HepG2 (cell line): ENCODE results near the gene TPRN. TPM values are rescaled to one million over a fixed set of nuclear protein-coding genes. Genes with fewer than 3 reads are reported as not detected.

Experiments used
- ADNP ChIP-seq: sonication (generic); formaldehyde crosslinking; IDR thresholded peaks from 2 replicates; pipeline ENCODE4 v1.4.0; 2020; ENCODE audit warnings: missing genetic modification reagents
- AFF4 ChIP-seq: sonication (generic); formaldehyde crosslinking; IDR thresholded peaks from 2 replicates; pipeline ENCODE4 v1.4.0; 2020; ENCODE audit warnings: missing genetic modification reagents
- ARNTL ChIP-seq: sonication (generic); formaldehyde crosslinking; IDR thresholded peaks from 2 replicates; pipeline ENCODE4 v1.4.0; 2020; ENCODE audit warnings: mild to moderate bottlenecking, missing genetic modification reagents
- CREM ChIP-seq, 2 experiments: sonication (generic) in 1 of 2; formaldehyde crosslinking in 1 of 2; IDR thresholded peaks; 2 replicates each; pipeline versions ENCODE4 v1.4.0 to v1.6.1; 2016 to 2020; ENCODE audit warnings: antibody characterized with exemption in 1 of 2, mild to moderate bottlenecking in 1 of 2, missing genetic modification reagents in 1 of 2
- FOXA3 ChIP-seq: IDR thresholded peaks from 2 replicates; pipeline ENCODE4 v1.6.1; 2016; ENCODE audit warnings: missing genetic modification reagents, missing compliant biosample characterization
- HDAC1 ChIP-seq: sonication (generic); formaldehyde crosslinking; IDR thresholded peaks from 2 replicates; pipeline ENCODE4 v1.5.1; 2020; ENCODE audit warnings: mild to moderate bottlenecking, missing genetic modification reagents
- KDM1A ChIP-seq: IDR thresholded peaks from 2 replicates; pipeline ENCODE4 v1.6.1; 2016; ENCODE audit warnings: missing compliant biosample characterization
- KDM2A ChIP-seq: sonication (generic); formaldehyde crosslinking; IDR thresholded peaks from 2 replicates; pipeline ENCODE4 v1.4.0; 2020; ENCODE audit warnings: low read depth, missing genetic modification reagents, borderline replicate concordance
- NFRKB ChIP-seq: fragments of 450-650 bp; IDR thresholded peaks from 2 replicates; pipeline ENCODE4 v1.6.1; 2017
- SETDB1 ChIP-seq: sonication (generic); formaldehyde crosslinking; IDR thresholded peaks from 2 replicates; pipeline ENCODE4 v1.5.1; 2020; ENCODE audit warnings: missing genetic modification reagents, mild to moderate bottlenecking, borderline replicate concordance
- SP140L ChIP-seq: sonication (generic); formaldehyde crosslinking; IDR thresholded peaks from 2 replicates; pipeline ENCODE4 v1.4.0; 2020; ENCODE audit warnings: missing genetic modification reagents, borderline replicate concordance
- ZBTB38 ChIP-seq: sonication (generic); formaldehyde crosslinking; IDR thresholded peaks from 2 replicates; pipeline ENCODE4 v1.5.1; 2020; ENCODE audit warnings: mild to moderate bottlenecking, missing genetic modification reagents
- ZNF274 ChIP-seq: sonication (generic); formaldehyde crosslinking; IDR thresholded peaks from 2 replicates; pipeline ENCODE4 v1.5.1; 2020; ENCODE audit warnings: mild to moderate bottlenecking, missing genetic modification reagents
- ZNF343 ChIP-seq: sonication (generic); formaldehyde crosslinking; IDR thresholded peaks from 2 replicates; pipeline ENCODE4 v1.4.0; 2020; ENCODE audit warnings: mild to moderate bottlenecking, missing genetic modification reagents
- ZNF441 ChIP-seq: sonication (generic); formaldehyde crosslinking; IDR thresholded peaks from 2 replicates; pipeline ENCODE4 v1.7.0; 2021; ENCODE audit warnings: missing genetic modification reagents, borderline replicate concordance
- ZNF687 ChIP-seq: sonication (generic); formaldehyde crosslinking; IDR thresholded peaks from 2 replicates; pipeline ENCODE4 v1.5.1; 2020; ENCODE audit warnings: mild to moderate bottlenecking, missing genetic modification reagents, moderate library complexity
- ZZZ3 ChIP-seq: sonication (generic); formaldehyde crosslinking; IDR thresholded peaks from 2 replicates; pipeline ENCODE4 v1.4.0; 2020; ENCODE audit warnings: missing genetic modification reagents, mild to moderate bottlenecking, borderline replicate concordance
- polyA plus RNA-seq, 8 experiments: library from polyadenylated mRNA; depleted of rRNA in 3 of 8; stranded (reverse) in 7 of 8; unstranded in 1 of 8; fragments of >200 nt; fragmentation: Illumina TruSeq in 4 of 8; extraction: Trizol in 4 of 8; gene quantifications; 2 replicates each; pipeline versions ENCODE4 v1.2.1 to v1.2.3, GENCODE V29; 2011 to 2016; ENCODE audit warnings: low read depth in 4 of 8, missing spikeins in 1 of 8, mixed read lengths in 1 of 8; ENCODE audit not compliant: insufficient read depth in 1 of 8
- total RNA-seq, 5 experiments: library from RNA; depleted of rRNA; stranded (reverse); fragments of >200 nt; fragmentation: Illumina TruSeq; extraction: Trizol; gene quantifications; 2 replicates each; pipeline ENCODE4 v1.2.3, GENCODE V29; 2016; ENCODE audit warnings: low read depth in 1 of 5
- TF ChIP-seq, protein P1 (sequence below): fragments of 450-650 bp; IDR thresholded peaks from 2 replicates; pipeline ENCODE4 v1.6.1; 2016
- TF ChIP-seq, protein P2 (sequence below): sonication (generic); formaldehyde crosslinking; IDR thresholded peaks from 2 replicates; pipeline ENCODE4 v1.4.0; 2020; ENCODE audit warnings: mild to moderate bottlenecking, missing genetic modification reagents

The TPRN gene
- total and polyA plus RNA-seq, 2 of the 13 experiments (the other 11 are each of a cell fraction or from before 2014, with no cell fraction given), result 10.1 to 19.2 TPM

GRCh38 chr9:137217276-137218211 lies 17.0 kb upstream of the TPRN start (continued):
- TF ChIP-seq SETDB1 (no peak), CREM (IDR thresholded peaks at IDR 0.05) (peak; percentile 20; the same call in 1 of the 2 replicates), CREM (CRISPR knock-in tag; IDR thresholded peaks at IDR 0.05) (no peak), ZNF687 (peak; percentile 67), FOXA3 (CRISPR knock-in tag) (peak; percentile 32; the same call in 1 of the 2 replicates), AFF4 (CRISPR knock-in tag) (no peak), HDAC1 (CRISPR knock-in tag) (peak; percentile 12; the same call in 1 of the 2 replicates), ZNF274 (CRISPR knock-in tag) (peak; percentile 46; the same call in 1 of the 2 replicates), ZZZ3 (CRISPR knock-in tag) (no peak), ZNF441 (CRISPR knock-in tag) (no peak), ZNF343 (CRISPR knock-in tag) (0 out of 2 replicates have a peak, but pooled peaks have one; percentile 53), ARNTL (CRISPR knock-in tag) (peak; percentile 65), KDM2A (peak; percentile 49), NFRKB (no peak), ADNP (CRISPR knock-in tag) (no peak), ZBTB38 (CRISPR knock-in tag) (no peak), SP140L (CRISPR knock-in tag) (no peak), KDM1A (CRISPR knock-in tag) (no peak)
- TF ChIP-seq, protein P1, sequence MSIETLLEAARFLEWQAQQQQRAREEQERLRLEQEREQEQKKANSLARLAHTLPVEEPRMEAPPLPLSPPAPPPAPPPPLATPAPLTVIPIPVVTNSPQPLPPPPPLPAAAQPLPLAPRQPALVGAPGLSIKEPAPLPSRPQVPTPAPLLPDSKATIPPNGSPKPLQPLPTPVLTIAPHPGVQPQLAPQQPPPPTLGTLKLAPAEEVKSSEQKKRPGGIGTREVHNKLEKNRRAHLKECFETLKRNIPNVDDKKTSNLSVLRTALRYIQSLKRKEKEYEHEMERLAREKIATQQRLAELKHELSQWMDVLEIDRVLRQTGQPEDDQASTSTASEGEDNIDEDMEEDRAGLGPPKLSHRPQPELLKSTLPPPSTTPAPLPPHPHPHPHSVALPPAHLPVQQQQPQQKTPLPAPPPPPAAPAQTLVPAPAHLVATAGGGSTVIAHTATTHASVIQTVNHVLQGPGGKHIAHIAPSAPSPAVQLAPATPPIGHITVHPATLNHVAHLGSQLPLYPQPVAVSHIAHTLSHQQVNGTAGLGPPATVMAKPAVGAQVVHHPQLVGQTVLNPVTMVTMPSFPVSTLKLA, result peak; percentile 11; the same call in 1 of the 2 replicates
- TF ChIP-seq, protein P2, sequence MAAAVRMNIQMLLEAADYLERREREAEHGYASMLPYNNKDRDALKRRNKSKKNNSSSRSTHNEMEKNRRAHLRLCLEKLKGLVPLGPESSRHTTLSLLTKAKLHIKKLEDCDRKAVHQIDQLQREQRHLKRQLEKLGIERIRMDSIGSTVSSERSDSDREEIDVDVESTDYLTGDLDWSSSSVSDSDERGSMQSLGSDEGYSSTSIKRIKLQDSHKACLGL (CRISPR knock-in tag), result no peak
